ENCODE results near the gene KANTR. TPM values are rescaled to one million over a fixed set of nuclear protein-coding genes. Genes with fewer than 3 reads are reported as not detected.
"Not testable (repeated sequence)": the region's sequence is repeated elsewhere in the genome, so short reads cannot be mapped to it uniquely, and the experiment has no call there.

The KANTR gene
- total RNA-seq, 1 donor from 2014 or later = 10.0 TPM

- Mint-ChIP-seq H3K4me1 (peaks cover 4% of the 10 kb centered on the region), H3K4me3 (no peak overlapping the region), H3K36me3 (ENCODE audit: low read depth) (peaks cover 8% of the 10 kb centered on the region), H3K27ac (no peak overlapping the region), H3K27me3 (no peaks in the 10 kb centered on the region), H3K9me3 (peaks cover 4% of the 10 kb centered on the region)
- intact Hi-C loops (cut with micrococcal nuclease) = no loop called here
- no peak for DNase-seq
Observed at GRCh38 chrX:53125506-53125905, 31.6 kb downstream of the KANTR start.

- Mint-ChIP-seq H3K27me3 (no peaks in the 10 kb centered on the region), H3K9me3 (peaks cover 4% of the 10 kb centered on the region), H3K36me3 (ENCODE audit: low read depth) (peaks cover 8% of the 10 kb centered on the region), H3K4me3 (no peak overlapping the region), H3K4me1 (peaks cover 4% of the 10 kb centered on the region), H3K27ac (no peak overlapping the region)
- intact Hi-C loops (cut with micrococcal nuclease) = no loop called here
- DNase-seq = no peak
Observed at GRCh38 chrX:53126377-53126776, 32.4 kb downstream of the KANTR start.

- H3K36me3 Mint-ChIP-seq (ENCODE audit: low read depth) = peaks cover 11% of the 10 kb centered on the region
- intact Hi-C loops (cut with micrococcal nuclease) = no loop called here
- peaks cover 4% of the 10 kb centered on the region for H3K4me1 Mint-ChIP-seq
- no peak for DNase-seq
- H3K9me3 Mint-ChIP-seq = peaks cover 4% of the 10 kb centered on the region
- no peak overlapping the region for H3K4me3 Mint-ChIP-seq
- no peaks in the 10 kb centered on the region for H3K27me3 Mint-ChIP-seq
- H3K27ac Mint-ChIP-seq = no peak overlapping the region
Observed at GRCh38 chrX:53128097-53128749, 34.3 kb downstream of the KANTR start.

- no peaks in the 10 kb centered on the region for H3K9me3 Mint-ChIP-seq
- H3K27me3 Mint-ChIP-seq = no peaks in the 10 kb centered on the region
- peaks cover 5% of the 10 kb centered on the region for H3K36me3 Mint-ChIP-seq (ENCODE audit: low read depth)
- H3K4me1 Mint-ChIP-seq = no peaks in the 10 kb centered on the region
- no peak for DNase-seq
- intact Hi-C loops (cut with micrococcal nuclease) = no loop called here
- no peak overlapping the region for H3K4me3 Mint-ChIP-seq
- no peak overlapping the region for H3K27ac Mint-ChIP-seq
Observed at GRCh38 chrX:53133400-53133799, 39.5 kb downstream of the KANTR start.

- Mint-ChIP-seq H3K4me1 (peaks cover 2% of the 10 kb centered on the region), H3K27me3 (no peaks in the 10 kb centered on the region), H3K4me3 (no peak overlapping the region), H3K9me3 (no peaks in the 10 kb centered on the region), H3K27ac (no peak overlapping the region), H3K36me3 (ENCODE audit: low read depth) (peaks cover 5% of the 10 kb centered on the region)
- intact Hi-C loops (cut with micrococcal nuclease) = no loop called here
- DNase-seq = peak; percentile 19
Observed at GRCh38 chrX:53135581-53135980, 41.6 kb downstream of the KANTR start.

- H3K36me3 Mint-ChIP-seq (ENCODE audit: low read depth) = peaks cover 1% of the 10 kb centered on the region
- no peak overlapping the region for H3K27ac Mint-ChIP-seq
- H3K4me1 Mint-ChIP-seq = no peaks in the 10 kb centered on the region
- H3K27me3 Mint-ChIP-seq = no peaks in the 10 kb centered on the region
- intact Hi-C loops (cut with micrococcal nuclease) = no loop called here
- no peaks in the 10 kb centered on the region for H3K9me3 Mint-ChIP-seq
- no peak for DNase-seq
- H3K4me3 Mint-ChIP-seq = no peak overlapping the region
Observed at GRCh38 chrX:53153581-53153980, 59.6 kb downstream of the KANTR start.

- no peak for DNase-seq
- intact Hi-C loops (cut with micrococcal nuclease) = no loop called here
- Mint-ChIP-seq H3K36me3 (ENCODE audit: low read depth) (peaks cover 1% of the 10 kb centered on the region), H3K27me3 (no peaks in the 10 kb centered on the region), H3K9me3 (no peaks in the 10 kb centered on the region), H3K27ac (no peak overlapping the region), H3K4me3 (no peak overlapping the region), H3K4me1 (no peaks in the 10 kb centered on the region)
Observed at GRCh38 chrX:53155512-53156206, 61.7 kb downstream of the KANTR start.

- Mint-ChIP-seq H3K4me3 (no peak overlapping the region), H3K4me1 (no peaks in the 10 kb centered on the region), H3K27ac (no peak overlapping the region), H3K27me3 (no peaks in the 10 kb centered on the region), H3K36me3 (ENCODE audit: low read depth) (peaks cover 1% of the 10 kb centered on the region), H3K9me3 (no peaks in the 10 kb centered on the region)
- intact Hi-C loops (cut with micrococcal nuclease) = no loop called here
- no peak for DNase-seq
Observed at GRCh38 chrX:53156207-53156596, 62.3 kb downstream of the KANTR start.

- no peak overlapping the region for H3K27ac Mint-ChIP-seq
- H3K9me3 Mint-ChIP-seq = no peaks in the 10 kb centered on the region
- no peaks in the 10 kb centered on the region for H3K4me1 Mint-ChIP-seq
- no peak for DNase-seq
- H3K36me3 Mint-ChIP-seq (ENCODE audit: low read depth) = no peaks in the 10 kb centered on the region
- intact Hi-C loops (cut with micrococcal nuclease) = no loop called here
- no peak overlapping the region for H3K4me3 Mint-ChIP-seq
- H3K27me3 Mint-ChIP-seq = no peaks in the 10 kb centered on the region
Observed at GRCh38 chrX:53159184-53159583, 65.2 kb downstream of the KANTR start.

- intact Hi-C loops (cut with micrococcal nuclease) = no loop called here
- DNase-seq = no peak
- no peaks in the 10 kb centered on the region for H3K27me3 Mint-ChIP-seq
- H3K4me1 Mint-ChIP-seq = no peaks in the 10 kb centered on the region
- H3K9me3 Mint-ChIP-seq = no peaks in the 10 kb centered on the region
- no peak overlapping the region for H3K4me3 Mint-ChIP-seq
- H3K36me3 Mint-ChIP-seq (ENCODE audit: low read depth) = no peaks in the 10 kb centered on the region
- no peak overlapping the region for H3K27ac Mint-ChIP-seq
Observed at GRCh38 chrX:53160297-53160983, 66.5 kb downstream of the KANTR start.

- no peaks in the 10 kb centered on the region for H3K4me1 Mint-ChIP-seq
- no peak overlapping the region for H3K27ac Mint-ChIP-seq
- intact Hi-C loops (cut with micrococcal nuclease) = no loop called here
- no peak for DNase-seq
- H3K36me3 Mint-ChIP-seq (ENCODE audit: low read depth) = no peaks in the 10 kb centered on the region
- H3K27me3 Mint-ChIP-seq = no peaks in the 10 kb centered on the region
- H3K4me3 Mint-ChIP-seq = no peak overlapping the region
- no peaks in the 10 kb centered on the region for H3K9me3 Mint-ChIP-seq
Observed at GRCh38 chrX:53163436-53163835, 69.5 kb downstream of the KANTR start.

- H3K9me3 Mint-ChIP-seq, H3K4me1 Mint-ChIP-seq, H3K4me3 Mint-ChIP-seq: not testable (repeated sequence)
Observed at GRCh38 chrX:53164566-53164965, 70.6 kb downstream of the KANTR start.

GRCh38 chrX:53166103-53166502 lies 72.2 kb downstream of the KANTR start:
- H3K9me3 Mint-ChIP-seq = no peaks in the 10 kb centered on the region
- no peaks in the 10 kb centered on the region for H3K4me1 Mint-ChIP-seq
- no peaks in the 10 kb centered on the region for H3K27me3 Mint-ChIP-seq
- no peak overlapping the region for H3K27ac Mint-ChIP-seq
- intact Hi-C loops (cut with micrococcal nuclease) = no loop called here
- DNase-seq = no peak
- no peak overlapping the region for H3K4me3 Mint-ChIP-seq
- H3K36me3 Mint-ChIP-seq (ENCODE audit: low read depth) = no peaks in the 10 kb centered on the region

More at GRCh38 chrX:53164566-53164965, 70.6 kb downstream of the KANTR start:
- H3K27ac Mint-ChIP-seq; DNase-seq; H3K27me3 Mint-ChIP-seq; intact Hi-C loops (cut with micrococcal nuclease); H3K36me3 Mint-ChIP-seq (ENCODE audit: low read depth): not testable (repeated sequence)

- Mint-ChIP-seq H3K27ac (no peak overlapping the region), H3K9me3 (peaks cover 4% of the 10 kb centered on the region), H3K27me3 (peaks cover 2% of the 10 kb centered on the region), H3K36me3 (ENCODE audit: low read depth) (peaks cover 3% of the 10 kb centered on the region), H3K4me1 (no peaks in the 10 kb centered on the region), H3K4me3 (no peak overlapping the region)
- intact Hi-C loops (cut with micrococcal nuclease) = no loop called here
- DNase-seq = no peak
Observed at GRCh38 chrX:53171356-53171755, 77.4 kb downstream of the KANTR start.
